MM.1S (cell line): ENCODE results near the gene FHIT.

Experiments used
- DNase-seq: peaks from one replicate; pipeline ENCODE4 v3.0.0-alpha.2; 2015
- H2AFZ ChIP-seq: fragments of 300-600 bp; sonication (generic); 2 replicates; pipeline ENCODE4 v1.6.0; 2016; ENCODE audit warnings: antibody characterized with exemption, low read length
- H3F3A ChIP-seq: fragments of 300-600 bp; sonication (generic); 2 replicates; pipeline ENCODE4 v1.6.1; 2016; ENCODE audit warnings: mild to moderate bottlenecking, antibody characterized with exemption, low read length, moderate library complexity, mixed read lengths; ENCODE audit not compliant: insufficient read depth
- H3K27ac ChIP-seq: fragments of 300-600 bp; sonication (generic); 2 replicates; pipeline ENCODE4 v1.5.1; 2016; ENCODE audit warnings: mild to moderate bottlenecking, low read length
- H3K27me3 ChIP-seq: fragments of 300-600 bp; sonication (generic); replicated peaks from 2 replicates; pipeline ENCODE4 v1.6.0; 2016; ENCODE audit warnings: low read length; ENCODE audit not compliant: insufficient read depth
- H3K36me3 ChIP-seq: fragments of 300-600 bp; sonication (generic); replicated peaks from 2 replicates; pipeline ENCODE4 v1.6.1; 2016; ENCODE audit warnings: mild to moderate bottlenecking, low read length, mixed read lengths; ENCODE audit not compliant: insufficient read depth
- H3K4me1 ChIP-seq: fragments of 300-600 bp; sonication (generic); 2 replicates; pipeline ENCODE4 v1.6.1; 2016; ENCODE audit warnings: low read length, mixed read lengths
- H3K4me2 ChIP-seq: fragments of 300-600 bp; sonication (generic); 2 replicates; pipeline ENCODE4 v1.6.0; 2016; ENCODE audit warnings: low read depth, low read length
- H3K4me3 ChIP-seq: fragments of 300-600 bp; sonication (generic); 2 replicates; pipeline ENCODE4 v1.5.1; 2016; ENCODE audit warnings: low read length, mixed read lengths
- H3K79me2 ChIP-seq: fragments of 300-600 bp; sonication (generic); 2 replicates; pipeline ENCODE4 v1.6.1; 2016; ENCODE audit warnings: mixed run types, low read length, mixed read lengths
- H3K9ac ChIP-seq: fragments of 300-600 bp; sonication (generic); 2 replicates; pipeline ENCODE4 v1.6.1; 2016; ENCODE audit warnings: low read length, mixed read lengths
- H3K9me2 ChIP-seq: fragments of 300-600 bp; sonication (generic); replicated peaks from 2 replicates; pipeline ENCODE4 v1.6.1; 2016; ENCODE audit warnings: mild to moderate bottlenecking, low read length, mixed read lengths; ENCODE audit not compliant: insufficient read depth
- H3K9me3 ChIP-seq: fragments of 300-600 bp; sonication (generic); replicated peaks from 2 replicates; pipeline ENCODE4 v1.6.1; 2016; ENCODE audit warnings: mild to moderate bottlenecking, low read length, mixed read lengths; ENCODE audit not compliant: insufficient read depth
- H4K20me1 ChIP-seq: fragments of 300-600 bp; sonication (generic); 2 replicates; pipeline ENCODE4 v1.6.1; 2016; ENCODE audit warnings: mild to moderate bottlenecking, low read length, moderate library complexity, mixed read lengths; ENCODE audit not compliant: insufficient read depth
- CTCF ChIP-seq: fragments of 300-600 bp; sonication (generic); IDR thresholded peaks from 2 replicates; pipeline ENCODE4 v1.5.1; 2016; ENCODE audit warnings: antibody characterized with exemption, low read length, mixed read lengths
- EZH2 ChIP-seq: fragments of 300-600 bp; sonication (generic); optimal IDR thresholded peaks from 2 replicates; pipeline ENCODE3; 2017; ENCODE audit warnings: low read depth, mild to moderate bottlenecking, antibody characterized with exemption, low read length, mixed read lengths
- EZH2phosphoT487 ChIP-seq: fragments of 300-600 bp; sonication (generic); IDR thresholded peaks from 2 replicates; pipeline ENCODE4 v1.6.1; 2018; ENCODE audit warnings: antibody characterized with exemption, low read length

FHIT gene

DNA sequence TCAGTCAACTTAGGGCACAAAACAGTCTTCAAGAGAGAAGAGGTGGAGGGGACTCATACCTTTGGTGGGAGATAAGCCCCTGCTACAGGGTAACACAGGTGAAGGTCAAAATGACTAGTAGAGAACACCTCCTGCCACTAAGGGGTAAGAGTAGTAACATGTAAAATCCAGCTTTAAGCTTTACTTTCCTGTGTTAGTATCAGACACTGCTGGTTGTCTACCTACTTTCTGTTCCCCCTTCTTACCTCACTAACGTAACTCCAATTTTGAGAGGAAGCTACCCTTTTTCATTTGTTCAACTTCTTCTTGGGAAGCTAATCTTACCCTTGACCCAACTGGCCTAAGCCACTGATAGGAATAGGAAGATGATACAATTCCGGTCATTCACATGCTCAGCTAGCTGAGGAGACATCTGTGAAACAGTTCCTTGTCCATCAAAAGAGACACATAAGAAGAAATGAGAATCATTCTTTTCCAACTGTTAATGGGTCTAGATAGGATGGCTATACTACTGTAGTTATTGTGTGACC, 1374.7 kb downstream of the FHIT start:
- H3K9me3 ChIP-seq = no peaks in the 10 kb centered on the region
- no peaks in the 10 kb centered on the region for H3F3A ChIP-seq
- no peaks in the 10 kb centered on the region for H4K20me1 ChIP-seq
- H3K9ac ChIP-seq = no peak overlapping the region
- H3K36me3 ChIP-seq = no peaks in the 10 kb centered on the region
- no peak overlapping the region for H3K4me3 ChIP-seq
- no peaks in the 10 kb centered on the region for H3K9me2 ChIP-seq
- H3K27me3 ChIP-seq = no peaks in the 10 kb centered on the region
- 0 out of 2 replicates have a peak, but pooled peaks cover 3% of the 10 kb centered on the region for H3K4me1 ChIP-seq
- H3K4me2 ChIP-seq = no peak overlapping the region
- H3K79me2 ChIP-seq = no peaks in the 10 kb centered on the region
- H2AFZ ChIP-seq = no peak overlapping the region
- H3K27ac ChIP-seq = no peak overlapping the region
- no peak for DNase-seq
- TF ChIP-seq EZH2 (no peak), CTCF (no peak), EZH2phosphoT487 (no peak)

- H2AFZ ChIP-seq = no peak overlapping the region
- no peak for DNase-seq
- H3K36me3 ChIP-seq = no peaks in the 10 kb centered on the region
- H3K9ac ChIP-seq = no peak overlapping the region
- H3K27me3 ChIP-seq = no peaks in the 10 kb centered on the region
- no peaks in the 10 kb centered on the region for H3K9me2 ChIP-seq
- no peaks in the 10 kb centered on the region for H3F3A ChIP-seq
- no peak overlapping the region for H3K27ac ChIP-seq
- H3K4me1 ChIP-seq = 0 out of 2 replicates have a peak, but pooled peaks cover 3% of the 10 kb centered on the region
- H3K4me3 ChIP-seq = no peak overlapping the region
- H3K9me3 ChIP-seq = no peaks in the 10 kb centered on the region
- H3K4me2 ChIP-seq = no peak overlapping the region
- H3K79me2 ChIP-seq = no peaks in the 10 kb centered on the region
- TF ChIP-seq EZH2 = no peak
- no peak for TF ChIP-seq EZH2phosphoT487
- TF ChIP-seq CTCF = no peak
- no peaks in the 10 kb centered on the region for H4K20me1 ChIP-seq
These were observed 1377.5 kb downstream of the FHIT start for GRCh38 chr3:59873576-59874230.

GRCh38 chr3:59872128-59872527, 1379.1 kb downstream of the FHIT start:
- Histone ChIP-seq H4K20me1 (no peaks in the 10 kb centered on the region), H3K36me3 (no peaks in the 10 kb centered on the region), H3K79me2 (no peaks in the 10 kb centered on the region), H3K4me2 (no peak overlapping the region), H3K27me3 (no peaks in the 10 kb centered on the region), H3K9me3 (no peaks in the 10 kb centered on the region), H3K27ac (no peak overlapping the region), H3K4me3 (no peak overlapping the region), H3K9ac (no peak overlapping the region), H3F3A (no peaks in the 10 kb centered on the region), H3K4me1 (0 out of 2 replicates have a peak, but pooled peaks cover 3% of the 10 kb centered on the region), H3K9me2 (no peaks in the 10 kb centered on the region), H2AFZ (no peak overlapping the region)
- DNase-seq = no peak
- TF ChIP-seq CTCF = no peak
- TF ChIP-seq EZH2phosphoT487 = no peak
- TF ChIP-seq EZH2 = no peak
